ENCODE data around the gene RAB40B.

RAB40B gene

GRCh38 chr17:82667668-82668000 is 30.9 kb downstream of the RAB40B start:
- Histone ChIP-seq H3K36me3 (ENCODE audit: control insufficient read depth in 1 of 2, insufficient read depth in 2 of 2, low read length in 2 of 2) (no peaks in the 10 kb centered on the region), H3K79me2 (ENCODE audit: control insufficient read depth, insufficient read depth, low read length, poor library complexity) (no peaks in the 10 kb centered on the region), H3K14ac (ENCODE audit: low read length) (no peak overlapping the region), H2AK5ac (ENCODE audit: low read length) (no peak overlapping the region), H2BK12ac (ENCODE audit: low read length) (no peak overlapping the region), H4K8ac (ENCODE audit: low read depth, low read length) (no peak overlapping the region), H2AFZ (ENCODE audit: insufficient read depth, low read length, poor library complexity) (no peak overlapping the region), H3K4me1 (ENCODE audit: control insufficient read depth in 1 of 2, insufficient read depth in 2 of 2, low read length in 2 of 2) (peaks cover 0 to 3% of the 10 kb centered on the region in 2 experiments), H2BK120ac (ENCODE audit: insufficient read depth, low read length, poor library complexity) (no peak overlapping the region), H3K4ac (ENCODE audit: low read depth, low read length) (no peak overlapping the region), H3K9me3 (ENCODE audit: insufficient read depth, low read depth, low read length) (peaks cover 3% of the 10 kb centered on the region), H3K79me1 (ENCODE audit: low read length) (no peaks in the 10 kb centered on the region), H2BK5ac (ENCODE audit: low read depth, low read length, poor library complexity) (no peak overlapping the region), H3K23ac (ENCODE audit: low read length) (no peak overlapping the region), H4K12ac (ENCODE audit: low read depth, low read length) (no peak overlapping the region), H3K4me3 (ENCODE audit: low read depth, low read length) (no peak overlapping the region), H3K4me2 (ENCODE audit: low read length) (no peak overlapping the region), H3K27ac (ENCODE audit: low read depth, low read length) (no peak overlapping the region), H3K27me3 (ENCODE audit: insufficient read depth, low read length) (no peaks in the 10 kb centered on the region), H3K18ac (ENCODE audit: low read length) (no peak overlapping the region), H4K91ac (ENCODE audit: low read depth, low read length) (no peak overlapping the region), H3K9ac (ENCODE audit: low read length) (no peak overlapping the region)
- DNase-seq, result no peak
- WGBS (ENCODE audit: extremely low coverage, insufficient coverage, insufficient read length), result no CpG with 5 or more reads among the region's 15 CpGs

- Histone ChIP-seq H3K79me1 (ENCODE audit: low read length) (no peaks in the 10 kb centered on the region), H3K79me2 (ENCODE audit: control insufficient read depth, insufficient read depth, low read length, poor library complexity) (no peaks in the 10 kb centered on the region), H3K23ac (ENCODE audit: low read length) (no peak overlapping the region), H3K4me1 (ENCODE audit: control insufficient read depth in 1 of 2, insufficient read depth in 2 of 2, low read length in 2 of 2) (peaks cover 0 to 3% of the 10 kb centered on the region in 2 experiments), H3K4me3 (ENCODE audit: low read depth, low read length) (no peak overlapping the region), H3K4ac (ENCODE audit: low read depth, low read length) (no peak overlapping the region), H2AFZ (ENCODE audit: insufficient read depth, low read length, poor library complexity) (no peak overlapping the region), H3K14ac (ENCODE audit: low read length) (no peak overlapping the region), H2BK5ac (ENCODE audit: low read depth, low read length, poor library complexity) (no peak overlapping the region), H3K36me3 (ENCODE audit: control insufficient read depth in 1 of 2, insufficient read depth in 2 of 2, low read length in 2 of 2) (no peaks in the 10 kb centered on the region), H3K27ac (ENCODE audit: low read depth, low read length) (no peak overlapping the region), H3K9ac (ENCODE audit: low read length) (no peak overlapping the region), H3K4me2 (ENCODE audit: low read length) (no peak overlapping the region), H4K91ac (ENCODE audit: low read depth, low read length) (no peak overlapping the region), H2BK12ac (ENCODE audit: low read length) (no peak overlapping the region), H2BK120ac (ENCODE audit: insufficient read depth, low read length, poor library complexity) (no peak overlapping the region), H3K9me3 (ENCODE audit: insufficient read depth, low read depth, low read length) (peaks cover 3% of the 10 kb centered on the region), H2AK5ac (ENCODE audit: low read length) (no peak overlapping the region), H3K18ac (ENCODE audit: low read length) (no peak overlapping the region), H4K12ac (ENCODE audit: low read depth, low read length) (no peak overlapping the region), H3K27me3 (ENCODE audit: insufficient read depth, low read length) (no peaks in the 10 kb centered on the region), H4K8ac (ENCODE audit: low read depth, low read length) (no peak overlapping the region)
- no peak for DNase-seq
- no CpG with 5 or more reads among the region's 28 CpGs for WGBS (ENCODE audit: extremely low coverage, insufficient coverage, insufficient read length)
Measured at GRCh38 chr17:82666931-82667667, 31.4 kb downstream of the RAB40B start.

GRCh38 chr17:82665891-82666290 is 32.6 kb downstream of the RAB40B start:
- Histone ChIP-seq H3K4me3 (ENCODE audit: low read depth, low read length) (no peak overlapping the region), H3K4me2 (ENCODE audit: low read length) (no peak overlapping the region), H3K27ac (ENCODE audit: low read depth, low read length) (no peak overlapping the region), H3K79me2 (ENCODE audit: control insufficient read depth, insufficient read depth, low read length, poor library complexity) (no peaks in the 10 kb centered on the region), H3K36me3 (ENCODE audit: control insufficient read depth in 1 of 2, insufficient read depth in 2 of 2, low read length in 2 of 2) (no peaks in the 10 kb centered on the region), H3K4me1 (ENCODE audit: control insufficient read depth in 1 of 2, insufficient read depth in 2 of 2, low read length in 2 of 2) (peaks cover 0 to 3% of the 10 kb centered on the region in 2 experiments), H3K23ac (ENCODE audit: low read length) (no peak overlapping the region), H2AFZ (ENCODE audit: insufficient read depth, low read length, poor library complexity) (no peak overlapping the region), H3K14ac (ENCODE audit: low read length) (no peak overlapping the region), H3K9me3 (ENCODE audit: insufficient read depth, low read depth, low read length) (no peaks in the 10 kb centered on the region), H4K8ac (ENCODE audit: low read depth, low read length) (no peak overlapping the region), H2AK5ac (ENCODE audit: low read length) (no peak overlapping the region), H3K27me3 (ENCODE audit: insufficient read depth, low read length) (no peaks in the 10 kb centered on the region), H3K79me1 (ENCODE audit: low read length) (no peaks in the 10 kb centered on the region), H3K4ac (ENCODE audit: low read depth, low read length) (no peak overlapping the region), H2BK12ac (ENCODE audit: low read length) (no peak overlapping the region), H2BK120ac (ENCODE audit: insufficient read depth, low read length, poor library complexity) (no peak overlapping the region), H3K9ac (ENCODE audit: low read length) (no peak overlapping the region), H2BK5ac (ENCODE audit: low read depth, low read length, poor library complexity) (no peak overlapping the region), H4K12ac (ENCODE audit: low read depth, low read length) (no peak overlapping the region), H4K91ac (ENCODE audit: low read depth, low read length) (no peak overlapping the region), H3K18ac (ENCODE audit: low read length) (no peak overlapping the region)
- WGBS (ENCODE audit: extremely low coverage, insufficient coverage, insufficient read length), result no CpG with 5 or more reads among the region's 6 CpGs
- DNase-seq, result no peak

GRCh38 chr17:82665217-82665616 is 33.3 kb downstream of the RAB40B start:
- Histone ChIP-seq H3K14ac (ENCODE audit: low read length) (no peak overlapping the region), H3K79me2 (ENCODE audit: control insufficient read depth, insufficient read depth, low read length, poor library complexity) (no peaks in the 10 kb centered on the region), H3K4ac (ENCODE audit: low read depth, low read length) (no peak overlapping the region), H3K18ac (ENCODE audit: low read length) (no peak overlapping the region), H3K27ac (ENCODE audit: low read depth, low read length) (no peak overlapping the region), H2BK120ac (ENCODE audit: insufficient read depth, low read length, poor library complexity) (no peak overlapping the region), H3K9me3 (ENCODE audit: insufficient read depth, low read depth, low read length) (peaks cover 4% of the 10 kb centered on the region), H4K91ac (ENCODE audit: low read depth, low read length) (no peak overlapping the region), H3K79me1 (ENCODE audit: low read length) (no peaks in the 10 kb centered on the region), H3K4me3 (ENCODE audit: low read depth, low read length) (no peak overlapping the region), H3K36me3 (ENCODE audit: control insufficient read depth in 1 of 2, insufficient read depth in 2 of 2, low read length in 2 of 2) (no peaks in the 10 kb centered on the region), H4K8ac (ENCODE audit: low read depth, low read length) (no peak overlapping the region), H2BK5ac (ENCODE audit: low read depth, low read length, poor library complexity) (no peak overlapping the region), H3K9ac (ENCODE audit: low read length) (no peak overlapping the region), H2AK5ac (ENCODE audit: low read length) (no peak overlapping the region), H3K4me2 (ENCODE audit: low read length) (no peak overlapping the region), H2BK12ac (ENCODE audit: low read length) (no peak overlapping the region), H3K4me1 (ENCODE audit: control insufficient read depth in 1 of 2, insufficient read depth in 2 of 2, low read length in 2 of 2) (peaks cover 0 to 3% of the 10 kb centered on the region in 2 experiments), H2AFZ (ENCODE audit: insufficient read depth, low read length, poor library complexity) (no peak overlapping the region), H3K27me3 (ENCODE audit: insufficient read depth, low read length) (no peaks in the 10 kb centered on the region), H3K23ac (ENCODE audit: low read length) (no peak overlapping the region), H4K12ac (ENCODE audit: low read depth, low read length) (no peak overlapping the region)
- no peak for DNase-seq
- no CpG with 5 or more reads among the region's 11 CpGs for WGBS (ENCODE audit: extremely low coverage, insufficient coverage, insufficient read length)

Data from trophoblast cell (in vitro differentiated cells and primary cell).